NCI-H2029 (cell line): ENCODE data around the gene ZNF697.

ENCODE experiments used
- DNase-seq: peaks from one replicate; lab custom pipeline; 2025; lab: John Stamatoyannopoulos, UW

Gene ZNF697

GRCh38 chr1:119662034-119662437, 14.0 kb upstream of the ZNF697 start:
- DNase-seq, result no peak

GRCh38 chr1:119660253-119661083, 12.4 kb upstream of the ZNF697 start:
- no peak for DNase-seq

DNA sequence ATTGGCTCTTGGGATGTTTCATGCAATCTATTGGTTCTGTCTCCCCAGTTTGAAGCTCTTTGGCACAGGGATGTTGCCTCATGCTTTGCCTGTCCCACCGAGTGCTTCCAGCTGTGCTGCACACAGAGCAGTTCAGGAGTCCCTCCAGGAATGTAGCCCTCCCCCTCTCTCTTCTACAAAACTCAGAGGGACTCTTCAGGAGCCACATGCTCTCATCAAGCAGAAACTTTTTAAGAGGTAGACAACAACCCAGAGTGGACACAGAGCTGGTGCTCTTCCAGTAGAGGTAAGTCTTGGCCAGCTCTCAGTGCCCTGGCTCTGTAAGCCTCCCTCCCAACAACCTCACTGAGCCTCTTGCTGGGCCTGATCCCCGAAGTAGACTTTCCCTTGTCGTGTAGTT, 11.6 kb upstream of the ZNF697 start:
- no peak for DNase-seq

- DNase-seq, result no peak
Observed at GRCh38 chr1:119656410-119656955, 8.4 kb upstream of the ZNF697 start.

DNA sequence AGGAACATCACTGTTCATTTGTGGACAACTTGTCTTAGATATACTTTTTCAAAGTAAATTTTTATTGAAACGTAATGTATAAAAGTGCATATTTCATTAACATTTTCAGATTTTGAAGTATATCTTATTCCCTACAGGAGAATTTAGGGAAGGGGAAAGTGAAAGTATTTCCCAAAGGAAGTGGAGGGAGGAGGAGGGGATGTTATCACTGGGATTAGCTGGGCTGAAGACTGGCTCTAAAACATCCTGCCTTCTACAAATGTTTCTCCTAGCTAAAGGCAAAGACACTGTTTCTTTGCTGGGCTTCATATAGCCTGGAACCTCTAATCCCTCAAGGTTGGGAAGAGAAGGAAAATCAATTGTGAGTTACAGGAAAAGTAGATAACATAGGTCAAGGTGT, 7.1 kb upstream of the ZNF697 start:
- no peak for DNase-seq

DNA sequence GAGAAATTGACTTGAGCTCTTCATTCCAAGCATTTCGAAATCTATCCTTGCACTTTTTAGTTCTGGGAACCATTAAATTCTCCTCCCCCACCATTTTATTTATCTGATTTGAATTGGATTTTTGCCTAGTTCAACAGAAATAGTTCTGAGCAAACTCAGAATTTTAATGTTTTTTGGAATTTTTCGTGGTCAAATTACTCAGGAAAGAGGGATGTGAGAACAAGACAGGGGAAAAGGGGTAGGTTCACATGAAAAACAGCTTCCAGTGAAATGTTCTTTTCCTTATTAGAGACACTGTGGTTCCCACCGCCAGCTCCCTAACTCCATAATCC, 5.7 kb upstream of the ZNF697 start:
- no peak for DNase-seq

DNA sequence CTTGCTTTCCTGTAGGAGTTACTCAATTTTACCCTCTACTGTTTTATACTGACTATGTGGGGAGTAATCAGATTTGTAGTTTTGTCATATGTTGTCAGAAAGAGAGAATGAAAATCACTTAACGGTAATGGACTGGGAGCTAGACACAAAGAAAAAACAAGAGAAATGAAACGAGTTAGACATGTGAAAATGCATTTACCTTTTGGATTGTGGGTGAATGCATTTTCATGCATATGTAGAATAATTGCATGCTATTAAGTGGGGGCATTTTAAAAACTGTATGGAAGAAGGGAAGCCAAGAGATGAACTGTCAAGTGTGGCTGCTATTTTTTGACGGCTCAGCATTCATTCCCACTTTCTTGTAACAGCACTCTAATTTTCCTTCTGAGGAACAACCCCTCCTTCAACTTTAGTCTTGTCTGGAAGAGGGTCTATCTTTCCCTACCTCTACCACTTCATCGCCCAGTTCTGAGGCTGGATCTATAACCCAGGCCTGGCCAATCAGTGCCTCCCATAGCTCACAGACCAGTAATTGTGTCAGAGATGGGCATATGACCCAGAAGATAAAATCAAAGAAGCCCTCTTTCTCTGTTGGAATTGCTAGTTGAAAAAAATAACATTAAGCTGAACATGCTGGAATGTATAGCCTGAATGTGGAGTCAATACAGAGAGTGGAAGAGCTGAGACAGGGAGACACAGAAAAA, 5.2 kb upstream of the ZNF697 start:
- DNase-seq, result no peak

DNA sequence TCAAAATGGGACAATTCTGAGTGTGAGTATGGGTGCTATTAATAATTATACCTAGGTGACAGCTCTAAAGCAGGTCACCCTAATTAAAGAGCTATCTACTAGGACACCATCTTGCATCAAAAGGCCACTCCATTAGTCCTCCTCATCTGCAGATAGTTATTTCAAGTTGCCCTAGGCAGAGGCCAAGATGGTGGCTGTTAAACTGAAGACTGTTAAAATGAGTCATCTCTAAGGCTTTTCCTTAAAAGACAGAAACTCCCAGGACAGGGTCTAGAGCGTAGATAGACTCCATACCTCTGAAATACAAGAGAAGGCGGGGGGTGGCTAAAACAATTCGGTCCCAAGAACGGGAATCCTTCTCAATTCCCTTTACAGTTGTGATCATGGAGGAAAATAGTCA, 4.5 kb upstream of the ZNF697 start:
- DNase-seq, result no peak

DNA sequence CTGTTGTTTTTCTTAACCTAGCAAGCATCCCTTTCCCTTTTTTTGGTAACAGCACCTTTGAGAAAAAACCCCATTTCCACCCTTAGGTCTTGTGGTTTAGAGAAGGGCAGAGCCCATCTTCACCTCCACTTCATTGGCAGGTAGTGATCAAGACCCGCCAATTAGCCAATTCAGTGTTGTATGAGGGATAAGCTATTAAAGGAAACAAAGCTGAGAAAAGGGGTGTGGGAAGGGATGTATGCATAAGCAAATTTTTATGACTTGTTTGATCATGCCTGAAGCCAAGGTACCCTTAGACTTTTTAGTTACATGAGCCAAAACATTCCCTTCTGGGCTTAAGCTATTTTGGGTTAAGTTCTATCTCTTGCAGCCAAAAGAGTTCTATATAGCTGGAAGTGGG, 3.6 kb upstream of the ZNF697 start:
- DNase-seq, result no peak

- DNase-seq, result no peak
Observed at GRCh38 chr1:119651133-119651532, 3.1 kb upstream of the ZNF697 start.

GRCh38 chr1:119648620-119649004, 546 bp upstream of the ZNF697 start:
- DNase-seq, result no peak

DNA sequence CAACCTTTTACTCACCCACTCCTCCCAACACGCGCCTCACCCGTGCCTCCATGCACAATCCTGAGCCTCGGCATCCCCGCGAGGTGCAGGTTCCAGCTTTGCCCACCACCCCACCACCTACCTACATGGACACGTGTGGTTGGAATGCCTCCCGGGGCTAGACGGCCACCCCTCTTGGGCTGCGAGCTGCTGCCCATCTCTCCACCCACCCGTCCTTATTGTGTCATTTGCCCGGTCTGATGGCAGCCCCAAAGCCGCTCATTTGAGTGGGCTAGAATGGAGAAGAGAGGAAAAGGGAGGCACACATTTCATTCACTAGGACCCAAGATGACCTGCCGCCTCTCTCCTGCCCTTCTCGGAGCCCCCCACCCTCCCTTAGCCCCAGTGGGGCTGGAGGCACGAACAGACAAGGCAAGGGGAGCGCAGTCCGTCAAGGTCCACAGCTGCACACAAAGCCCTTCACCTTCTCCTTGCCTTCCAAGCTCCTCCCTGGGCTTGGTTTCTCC, 785 bp downstream of the ZNF697 start:
- no peak for DNase-seq

GRCh38 chr1:119646521-119647227, 1.4 kb downstream of the ZNF697 start:
- DNase-seq, result no peak

GRCh38 chr1:119639109-119639508, 9.0 kb downstream of the ZNF697 start:
- DNase-seq, result no peak

- no peak for DNase-seq
Observed at GRCh38 chr1:119637710-119638109, 10.4 kb downstream of the ZNF697 start.

- DNase-seq, result no peak
Observed at GRCh38 chr1:119636491-119637089, 11.5 kb downstream of the ZNF697 start.

DNA sequence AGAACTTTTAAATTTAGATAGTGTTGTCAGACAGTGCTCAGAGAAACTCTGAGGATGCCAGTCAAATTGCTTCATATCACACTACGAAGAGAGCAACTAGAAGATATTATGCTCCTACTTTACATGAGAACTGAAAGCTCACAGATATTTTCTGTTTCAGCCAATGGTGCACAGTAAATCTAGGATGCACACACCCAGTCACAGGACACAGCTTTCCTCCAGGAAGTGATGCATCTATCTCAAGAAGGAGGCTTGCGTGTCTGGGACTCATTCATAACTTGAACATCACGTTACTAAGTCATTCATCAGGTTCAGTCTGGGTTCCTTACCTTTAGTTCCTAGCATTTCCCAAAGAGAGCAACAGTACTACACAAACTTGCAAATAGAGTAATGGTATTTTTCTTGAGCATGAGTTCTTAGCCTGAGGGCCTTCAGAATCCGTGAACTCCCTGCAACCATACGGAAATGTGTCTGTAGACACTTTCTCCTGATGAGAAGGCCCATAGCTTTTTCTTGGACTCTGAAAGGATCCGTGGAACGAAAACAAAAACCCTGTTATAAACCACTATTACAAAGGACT, 12.2 kb downstream of the ZNF697 start:
- no peak for DNase-seq

DNA sequence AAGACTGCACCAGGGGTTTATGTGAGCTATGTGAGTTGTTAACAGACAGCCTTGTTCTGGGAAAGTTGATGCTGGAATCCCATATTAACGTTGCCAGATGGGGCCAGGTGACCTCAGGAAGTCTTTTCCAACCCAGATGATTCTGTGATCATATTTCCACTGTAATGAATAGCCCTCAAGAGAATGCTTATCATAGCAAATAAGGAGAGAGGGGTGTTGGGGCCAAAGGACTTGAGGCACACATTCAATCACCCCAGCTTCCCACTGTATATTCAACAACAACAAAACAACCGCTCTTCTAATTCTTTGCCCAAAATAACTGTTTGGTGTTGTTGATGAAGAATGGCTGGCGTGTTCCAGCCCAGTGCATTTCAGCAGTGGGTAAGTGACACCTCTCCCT, 14.1 kb downstream of the ZNF697 start:
- DNase-seq, result no peak

- DNase-seq, result no peak
Observed at GRCh38 chr1:119633575-119633974, 14.5 kb downstream of the ZNF697 start.

DNA sequence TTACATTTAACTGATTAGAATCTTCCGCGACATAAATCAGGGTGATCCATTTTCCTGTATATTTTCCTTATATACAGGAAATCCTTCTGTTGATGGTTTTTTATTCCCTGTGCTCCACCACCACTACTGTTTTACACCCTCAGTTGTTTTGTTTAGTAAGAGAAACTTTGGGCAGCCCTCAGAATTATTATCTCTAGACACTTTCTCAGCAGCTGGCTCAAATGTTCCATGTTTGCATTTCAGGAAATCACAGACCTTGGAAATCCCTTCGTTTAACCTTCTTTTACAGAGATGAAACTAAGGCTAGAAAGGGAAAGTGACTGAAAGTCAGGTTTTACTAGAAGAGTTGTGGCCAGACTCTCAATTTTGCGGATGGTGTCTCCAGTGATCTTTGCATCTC, 15.2 kb downstream of the ZNF697 start:
- no peak for DNase-seq

- no peak for DNase-seq
Observed at GRCh38 chr1:119632103-119632490, 16.0 kb downstream of the ZNF697 start.
